Measurements from ENCODE around the gene MSRB1. TPM values are rescaled to one million over a fixed set of nuclear protein-coding genes. Genes with fewer than 3 reads are reported as not detected.

The MSRB1 gene
- total RNA-seq, 4 donors from 2014 or later, result 5.0 to 43.7 (median 12.4) TPM

GRCh38 chr16:1929578-1930337 is 13.2 kb downstream of the MSRB1 start:
- TF ChIP-seq POLR2A (IDR thresholded peaks at IDR 0.05), result peak in 1 of 2 donors; percentile 44
- TF ChIP-seq CTCF (IDR thresholded peaks at IDR 0.05), result peak; percentile 36 to 100 (median 100)
- 36 to 90% methylated on average over 6 to 17 of the region's 70 CpGs for WGBS, 2 donors
- peak overlapping the region in 2 of 3 donors; percentile 14 to 69 for H3K4me3 ChIP-seq (replicated peaks in 1 of 3)
- H3K27ac ChIP-seq, result peak overlapping the region in 2 of 3 donors; percentile 57 to 76
- peak; percentile 88 to 90 for DNase-seq
- no peaks in the 10 kb centered on the region for H3K27me3 ChIP-seq
- no peaks in the 10 kb centered on the region for H3K36me3 ChIP-seq
- H3K4me1 ChIP-seq, result peaks cover 0 to 16% of the 10 kb centered on the region in 2 donors
- H3K9me3 ChIP-seq, result no peaks in the 10 kb centered on the region
- intact Hi-C loops (cut with DNase I), result no loop called here

GRCh38 chr16:1929105-1929504 is 13.9 kb downstream of the MSRB1 start:
- Histone ChIP-seq H3K9me3 (no peaks in the 10 kb centered on the region), H3K27ac (peak overlapping the region in 2 of 3 donors; percentile 57 to 76), H3K27me3 (no peaks in the 10 kb centered on the region), H3K4me1 (peaks cover 0 to 16% of the 10 kb centered on the region in 2 donors), H3K4me3 (replicated peaks in 1 of 3) (peak overlapping the region in 2 of 3 donors; percentile 14 to 69), H3K36me3 (no peaks in the 10 kb centered on the region)
- WGBS, 2 donors, result 28 to 41% methylated on average over 7 to 9 of the region's 11 CpGs
- TF ChIP-seq POLR2A (IDR thresholded peaks at IDR 0.05) (no peak), CTCF (IDR thresholded peaks at IDR 0.05) (no peak)
- intact Hi-C loops (cut with DNase I), result no loop called here
- peak in 1 of 2 donors; percentile 44 for DNase-seq

GRCh38 chr16:1926271-1926670 is 16.7 kb downstream of the MSRB1 start:
- intact Hi-C loops (cut with DNase I), result loop anchor here (2.0 kb wide), 1 partner anchor 63 kb away; no protein-coding TSS in a partner anchor
- no peaks in the 10 kb centered on the region for H3K9me3 ChIP-seq
- H3K27ac ChIP-seq, result peak overlapping the region in 1 of 3 donors; percentile 10
- WGBS, 2 donors, result 34 to 39% methylated on average over 7 to 11 of the region's 11 CpGs
- H3K36me3 ChIP-seq, result no peaks in the 10 kb centered on the region
- DNase-seq, result peak in 1 of 2 donors; percentile 23
- H3K4me1 ChIP-seq, result peaks cover 0 to 19% of the 10 kb centered on the region in 2 donors
- TF ChIP-seq CTCF (IDR thresholded peaks at IDR 0.05) (no peak), POLR2A (IDR thresholded peaks at IDR 0.05) (no peak)
- H3K27me3 ChIP-seq, result no peaks in the 10 kb centered on the region
- no peak overlapping the region for H3K4me3 ChIP-seq (replicated peaks in 1 of 3)

GRCh38 chr16:1924095-1924494 is 18.9 kb downstream of the MSRB1 start:
- intact Hi-C loops (cut with DNase I), result no loop called here
- Histone ChIP-seq H3K9me3 (no peaks in the 10 kb centered on the region), H3K27ac (no peak overlapping the region), H3K36me3 (no peaks in the 10 kb centered on the region), H3K27me3 (peaks cover 7% of the 10 kb centered on the region), H3K4me3 (replicated peaks in 1 of 3) (no peak overlapping the region), H3K4me1 (peaks cover 0 to 11% of the 10 kb centered on the region in 2 donors)
- 82 to 86% methylated on average over 5 of the region's 5 CpGs for WGBS, 2 donors
- no peak for DNase-seq
- TF ChIP-seq POLR2A (IDR thresholded peaks at IDR 0.05) (no peak), CTCF (IDR thresholded peaks at IDR 0.05) (no peak)
